ENCODE measurements around the gene UBE2E1.
"Not testable (repeated sequence)": the region's sequence is repeated elsewhere in the genome, so short reads cannot be mapped to it uniquely, and the experiment has no call there.

- not testable (repeated sequence) for TF ChIP-seq POLR2A (IDR thresholded peaks at IDR 0.05; ENCODE audit: low read length); GATA1 (IDR thresholded peaks at IDR 0.05; ENCODE audit: low read depth, low read length)
These were observed 43.7 kb downstream of the UBE2E1 start for GRCh38 chr3:23849462-23849861.
